ENCODE data around the gene ADAMTS17.

GRCh38 chr15:100093211-100094126, 248.3 kb downstream of the ADAMTS17 start:
- no peak for TF ChIP-seq POLR2A (IDR thresholded peaks at IDR 0.05; ENCODE audit: low read length)
- no peak for TF ChIP-seq GATA1 (IDR thresholded peaks at IDR 0.05; ENCODE audit: low read depth, low read length)
